DOHH2 (cell line): ENCODE measurements around the gene SPRN.

Experiments used
- H3F3A ChIP-seq: fragments of 200-600 bp; sonication (generic), shearing (Covaris generic); 2 replicates; pipeline ENCODE4 v1.6.0; 2016; ENCODE audit warnings: antibody characterized with exemption, mild to moderate bottlenecking; ENCODE audit not compliant: control insufficient read depth, insufficient read depth
- H3K27ac ChIP-seq: fragments of 200-600 bp; sonication (generic); 2 replicates; pipeline ENCODE4 v1.5.1; 2014; ENCODE audit warnings: low read depth, mild to moderate bottlenecking, low read length, moderate library complexity
- H3K27me3 ChIP-seq: fragments of 200-600 bp; sonication (generic); 2 replicates; pipeline ENCODE4 v1.6.1; 2014; ENCODE audit warnings: mild to moderate bottlenecking, low read length, mixed read lengths; ENCODE audit not compliant: control insufficient read depth
- H3K36me3 ChIP-seq: fragments of 200-600 bp; sonication (generic); 2 replicates; pipeline ENCODE4 v1.6.1; 2014; ENCODE audit warnings: mild to moderate bottlenecking, low read length, moderate library complexity, mixed read lengths; ENCODE audit not compliant: control insufficient read depth
- H3K4me1 ChIP-seq: fragments of 200-600 bp; sonication (generic); 2 replicates; pipeline ENCODE4 v1.6.1; 2014; ENCODE audit warnings: mild to moderate bottlenecking, low read length, mixed read lengths; ENCODE audit not compliant: control insufficient read depth
- H3K4me2 ChIP-seq: fragments of 200-600 bp; sonication (generic); 2 replicates; pipeline ENCODE4 v1.6.0; 2014; ENCODE audit warnings: mild to moderate bottlenecking, low read length, moderate library complexity
- H3K4me3 ChIP-seq: fragments of 200-600 bp; sonication (generic); 2 replicates; pipeline ENCODE4 v1.5.1; 2014; ENCODE audit warnings: mild to moderate bottlenecking, low read length, mixed read lengths
- H3K79me2 ChIP-seq: fragments of 200-600 bp; sonication (generic); 2 replicates; pipeline ENCODE4 v1.6.1; 2014; ENCODE audit warnings: mild to moderate bottlenecking, low read length, mixed read lengths; ENCODE audit not compliant: control insufficient read depth
- H3K9me2 ChIP-seq: fragments of 200-600 bp; sonication (generic); replicated peaks from 2 replicates; pipeline ENCODE4 v1.6.1; 2014; ENCODE audit warnings: mild to moderate bottlenecking, low read length, mixed read lengths; ENCODE audit not compliant: control insufficient read depth
- H3K9me3 ChIP-seq: fragments of 200-600 bp; sonication (generic); 2 replicates; pipeline ENCODE4 v1.6.1; 2014; ENCODE audit warnings: antibody characterized with exemption, low read length, mixed read lengths; ENCODE audit not compliant: control insufficient read depth, insufficient read depth
- H4K20me1 ChIP-seq: fragments of 200-600 bp; sonication (generic); 2 replicates; pipeline ENCODE4 v1.6.0; 2014; ENCODE audit warnings: low read depth, mild to moderate bottlenecking, antibody characterized with exemption, low read length, moderate library complexity; ENCODE audit not compliant: control insufficient read depth, insufficient read depth
- EZH2phosphoT487 ChIP-seq: fragments of 200-600 bp; sonication (generic); IDR thresholded peaks from 2 replicates; pipeline ENCODE4 v1.6.1; 2017; ENCODE audit warnings: borderline replicate concordance, mild to moderate bottlenecking, antibody characterized with exemption, low read length, moderate library complexity, mixed read lengths
- TF ChIP-seq, protein P1 (sequence below): fragments of 200-600 bp; sonication (generic); IDR thresholded peaks from one replicate; pipeline ENCODE4 v1.5.1; 2014; ENCODE audit warnings: antibody characterized with exemption, mild to moderate bottlenecking, low read depth, low read length; ENCODE audit not compliant: poor library complexity, severe bottlenecking

Gene SPRN

DNA sequence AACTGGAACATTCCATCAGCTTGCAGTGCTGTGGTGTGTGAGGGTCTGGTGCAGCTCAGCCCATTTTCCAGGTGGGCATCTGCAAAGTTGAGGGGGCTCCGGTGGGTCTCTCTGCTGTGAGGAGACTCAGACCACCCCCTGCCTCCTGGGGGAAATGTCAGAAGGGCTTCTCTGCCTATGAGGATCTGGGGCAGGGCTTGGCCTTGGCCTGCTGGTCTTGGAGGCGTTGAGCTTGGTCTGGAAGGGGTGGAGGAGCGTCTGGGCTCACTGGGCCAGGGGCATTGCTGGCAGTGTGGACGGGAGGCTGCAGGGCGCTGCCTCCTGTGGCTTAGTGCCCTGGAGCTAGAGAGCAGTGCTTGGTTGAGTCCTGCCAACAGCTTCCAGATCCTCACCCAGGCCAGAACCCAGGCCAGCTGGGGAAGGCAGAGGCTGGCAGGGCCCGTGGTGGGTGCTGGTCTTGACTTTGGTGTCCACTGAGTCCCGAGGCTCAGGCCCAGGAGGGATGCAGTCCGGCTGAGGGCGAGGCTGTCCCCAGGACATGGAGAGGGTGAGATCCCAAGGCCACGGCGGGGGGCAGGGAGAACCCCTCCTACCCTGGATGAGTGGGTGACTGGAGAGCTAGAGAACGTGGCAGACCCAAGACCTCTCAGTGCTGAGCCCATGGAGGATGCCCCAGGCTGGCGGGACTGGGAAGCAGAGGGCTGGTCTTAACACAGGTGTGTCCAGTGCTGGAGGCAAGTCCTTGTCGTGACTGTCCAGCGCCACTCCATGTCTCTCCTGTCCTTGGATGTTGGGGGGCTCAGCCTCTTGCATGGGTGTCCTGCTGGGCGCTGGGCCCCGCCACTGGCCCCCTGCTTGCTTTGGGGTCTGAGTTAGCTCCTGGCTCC is 2.8 kb downstream of the SPRN start:
- Histone ChIP-seq H3F3A (no peaks in the 10 kb centered on the region), H3K27ac (no peak overlapping the region), H3K4me2 (no peak overlapping the region), H3K79me2 (no peaks in the 10 kb centered on the region), H4K20me1 (no peaks in the 10 kb centered on the region), H3K9me2 (no peaks in the 10 kb centered on the region), H3K27me3 (no peaks in the 10 kb centered on the region), H3K9me3 (no peaks in the 10 kb centered on the region), H3K36me3 (peaks cover 26% of the 10 kb centered on the region), H3K4me1 (no peaks in the 10 kb centered on the region), H3K4me3 (no peak overlapping the region)
- no peak for TF ChIP-seq EZH2phosphoT487
- TF ChIP-seq, protein P1, sequence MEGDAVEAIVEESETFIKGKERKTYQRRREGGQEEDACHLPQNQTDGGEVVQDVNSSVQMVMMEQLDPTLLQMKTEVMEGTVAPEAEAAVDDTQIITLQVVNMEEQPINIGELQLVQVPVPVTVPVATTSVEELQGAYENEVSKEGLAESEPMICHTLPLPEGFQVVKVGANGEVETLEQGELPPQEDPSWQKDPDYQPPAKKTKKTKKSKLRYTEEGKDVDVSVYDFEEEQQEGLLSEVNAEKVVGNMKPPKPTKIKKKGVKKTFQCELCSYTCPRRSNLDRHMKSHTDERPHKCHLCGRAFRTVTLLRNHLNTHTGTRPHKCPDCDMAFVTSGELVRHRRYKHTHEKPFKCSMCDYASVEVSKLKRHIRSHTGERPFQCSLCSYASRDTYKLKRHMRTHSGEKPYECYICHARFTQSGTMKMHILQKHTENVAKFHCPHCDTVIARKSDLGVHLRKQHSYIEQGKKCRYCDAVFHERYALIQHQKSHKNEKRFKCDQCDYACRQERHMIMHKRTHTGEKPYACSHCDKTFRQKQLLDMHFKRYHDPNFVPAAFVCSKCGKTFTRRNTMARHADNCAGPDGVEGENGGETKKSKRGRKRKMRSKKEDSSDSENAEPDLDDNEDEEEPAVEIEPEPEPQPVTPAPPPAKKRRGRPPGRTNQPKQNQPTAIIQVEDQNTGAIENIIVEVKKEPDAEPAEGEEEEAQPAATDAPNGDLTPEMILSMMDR: no peak

DNA sequence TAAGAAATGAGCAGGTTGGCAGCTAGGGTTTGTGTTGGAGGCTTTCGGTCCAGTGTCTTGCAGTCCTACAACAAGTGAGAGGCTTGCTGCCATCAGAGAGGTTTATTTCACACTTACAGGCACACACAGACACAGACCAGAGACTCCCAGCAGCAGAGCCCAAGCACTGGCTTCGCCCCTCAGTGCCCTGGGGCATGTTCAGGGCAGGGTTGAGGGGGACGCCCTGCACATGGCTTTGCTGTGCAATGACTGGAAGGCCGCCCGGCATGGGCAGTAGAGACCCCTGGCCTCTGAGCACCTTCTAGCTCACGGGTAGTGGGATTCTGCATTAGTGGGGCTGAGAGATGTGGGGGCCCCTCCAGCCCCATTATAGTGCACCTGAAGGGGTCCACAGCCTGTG is 3.8 kb downstream of the SPRN start:
- Histone ChIP-seq H3F3A (no peaks in the 10 kb centered on the region), H3K4me3 (no peak overlapping the region), H4K20me1 (no peaks in the 10 kb centered on the region), H3K9me2 (no peaks in the 10 kb centered on the region), H3K27ac (no peak overlapping the region), H3K79me2 (peaks cover 1% of the 10 kb centered on the region; the same call in 1 of the 2 replicates), H3K4me2 (no peak overlapping the region), H3K4me1 (no peaks in the 10 kb centered on the region), H3K27me3 (no peaks in the 10 kb centered on the region), H3K9me3 (no peaks in the 10 kb centered on the region), H3K36me3 (peaks cover 32% of the 10 kb centered on the region)
- TF ChIP-seq, protein P1: no peak
- no peak for TF ChIP-seq EZH2phosphoT487

DNA sequence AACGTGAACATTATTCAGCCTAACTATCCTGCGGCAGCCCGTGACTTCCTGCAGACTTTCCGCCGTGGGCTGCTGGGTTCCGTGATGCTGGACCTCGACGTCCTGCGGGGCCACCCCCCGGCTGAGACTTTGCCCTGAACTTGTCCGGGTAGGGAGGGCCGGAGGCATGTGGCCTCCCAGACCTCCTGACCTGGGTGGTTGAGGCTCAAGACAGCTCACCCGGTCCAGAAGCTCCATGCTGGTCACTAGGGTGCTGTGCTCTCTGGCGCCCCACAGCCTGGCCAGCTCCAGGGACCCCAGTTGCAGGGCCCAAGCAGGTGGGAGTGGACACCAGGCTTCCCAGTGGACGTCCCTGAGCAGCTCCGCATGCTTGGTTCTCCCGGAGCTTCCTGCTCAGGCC is 4.4 kb downstream of the SPRN start:
- Histone ChIP-seq H4K20me1 (no peaks in the 10 kb centered on the region), H3K4me2 (no peak overlapping the region), H3K27ac (no peak overlapping the region), H3K79me2 (peaks cover 7% of the 10 kb centered on the region; the same call in 1 of the 2 replicates), H3K4me1 (no peaks in the 10 kb centered on the region), H3K4me3 (no peak overlapping the region), H3K9me3 (no peaks in the 10 kb centered on the region), H3F3A (no peaks in the 10 kb centered on the region), H3K27me3 (no peaks in the 10 kb centered on the region), H3K36me3 (peaks cover 37% of the 10 kb centered on the region), H3K9me2 (no peaks in the 10 kb centered on the region)
- TF ChIP-seq, protein P1: no peak
- TF ChIP-seq EZH2phosphoT487: no peak
